ENCODE results near the gene ALG12.

ALG12 gene

DNA sequence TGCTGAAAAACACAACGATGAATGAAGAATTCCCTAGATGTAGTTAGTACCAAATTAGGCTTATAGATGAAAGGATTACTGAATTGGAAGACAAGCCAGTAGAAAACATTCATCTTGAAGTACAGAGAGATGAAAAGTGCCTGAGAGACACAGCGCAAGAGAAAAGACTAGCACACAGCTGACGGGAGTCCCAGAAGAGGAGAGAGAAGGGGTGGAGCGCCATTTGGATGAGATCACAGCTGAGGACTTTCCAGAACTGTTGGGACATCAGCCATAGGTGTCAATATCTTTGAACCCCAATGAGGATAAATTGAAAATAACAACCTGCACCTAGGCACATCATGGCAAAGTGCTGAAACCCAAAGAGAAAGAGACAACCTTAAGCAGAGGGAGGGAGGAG is 25.2 kb downstream of the ALG12 start:
- no peak overlapping the region for H3K4me3 ChIP-seq (replicated peaks in 1 of 2; ENCODE audit: low read depth in 2 of 2, low read length in 2 of 2)
- TF ChIP-seq, protein P1, sequence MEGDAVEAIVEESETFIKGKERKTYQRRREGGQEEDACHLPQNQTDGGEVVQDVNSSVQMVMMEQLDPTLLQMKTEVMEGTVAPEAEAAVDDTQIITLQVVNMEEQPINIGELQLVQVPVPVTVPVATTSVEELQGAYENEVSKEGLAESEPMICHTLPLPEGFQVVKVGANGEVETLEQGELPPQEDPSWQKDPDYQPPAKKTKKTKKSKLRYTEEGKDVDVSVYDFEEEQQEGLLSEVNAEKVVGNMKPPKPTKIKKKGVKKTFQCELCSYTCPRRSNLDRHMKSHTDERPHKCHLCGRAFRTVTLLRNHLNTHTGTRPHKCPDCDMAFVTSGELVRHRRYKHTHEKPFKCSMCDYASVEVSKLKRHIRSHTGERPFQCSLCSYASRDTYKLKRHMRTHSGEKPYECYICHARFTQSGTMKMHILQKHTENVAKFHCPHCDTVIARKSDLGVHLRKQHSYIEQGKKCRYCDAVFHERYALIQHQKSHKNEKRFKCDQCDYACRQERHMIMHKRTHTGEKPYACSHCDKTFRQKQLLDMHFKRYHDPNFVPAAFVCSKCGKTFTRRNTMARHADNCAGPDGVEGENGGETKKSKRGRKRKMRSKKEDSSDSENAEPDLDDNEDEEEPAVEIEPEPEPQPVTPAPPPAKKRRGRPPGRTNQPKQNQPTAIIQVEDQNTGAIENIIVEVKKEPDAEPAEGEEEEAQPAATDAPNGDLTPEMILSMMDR (IDR thresholded peaks at IDR 0.05; ENCODE audit: low read depth, low read length) = no peak
- DNase-seq (ENCODE audit: low read depth in 2 of 2) = no peak

DNA sequence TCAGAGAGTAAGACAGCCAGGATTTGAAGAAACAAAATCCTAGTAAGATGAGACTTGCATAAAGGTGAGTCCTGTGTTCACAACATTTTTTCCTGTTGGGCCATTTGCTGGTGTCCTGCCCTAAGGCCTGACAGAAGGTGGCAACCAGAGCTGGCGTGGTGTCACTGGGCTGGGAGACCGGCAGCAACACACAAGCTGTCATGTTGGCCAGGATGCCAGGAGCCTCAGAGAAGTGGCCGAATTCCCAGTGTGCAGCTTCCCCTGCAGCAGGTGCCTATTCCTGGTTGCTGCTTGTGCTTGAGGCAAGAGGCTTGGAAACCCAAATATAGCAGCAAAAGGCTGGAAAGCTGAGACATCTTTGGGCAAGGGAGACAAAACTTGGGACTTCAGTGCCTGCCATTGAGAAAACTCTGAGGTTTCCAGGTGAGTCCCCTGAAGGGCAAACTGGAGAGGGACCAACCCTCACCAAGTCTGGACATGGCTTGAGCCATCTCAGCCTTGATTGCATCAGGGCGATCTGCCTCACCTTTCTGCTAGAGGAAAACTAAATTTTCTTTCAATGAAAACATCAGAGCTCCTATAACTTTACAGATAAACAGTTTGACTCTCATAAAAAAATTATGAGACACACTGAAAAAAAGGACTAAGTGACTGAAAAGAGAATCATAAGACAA is 25.9 kb downstream of the ALG12 start:
- TF ChIP-seq, protein P1 (IDR thresholded peaks at IDR 0.05; ENCODE audit: low read depth, low read length) = no peak
- no peak for DNase-seq (ENCODE audit: low read depth in 2 of 2)
- no peak overlapping the region for H3K4me3 ChIP-seq (replicated peaks in 1 of 2; ENCODE audit: low read depth in 2 of 2, low read length in 2 of 2)

DNA sequence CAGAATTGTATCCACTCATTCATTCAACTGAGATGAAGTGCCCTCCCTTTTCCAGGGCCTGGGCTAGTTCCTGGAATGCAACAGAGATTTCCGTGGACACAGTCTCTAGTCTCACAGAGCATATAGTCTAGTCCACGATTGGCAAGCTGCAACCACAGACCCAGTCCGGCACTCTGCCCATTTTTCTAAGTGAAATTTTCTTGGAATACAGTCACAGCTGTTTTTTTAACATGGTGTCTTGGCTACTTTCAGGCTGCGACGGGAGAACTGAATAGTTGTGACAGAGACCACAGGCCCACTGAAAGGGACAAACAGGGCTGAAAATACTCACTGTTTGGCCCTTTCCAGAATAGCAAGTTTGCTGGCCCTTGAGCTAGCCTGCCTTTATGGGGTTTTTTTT is 29.2 kb downstream of the ALG12 start:
- TF ChIP-seq, protein P1 (IDR thresholded peaks at IDR 0.05; ENCODE audit: low read depth, low read length) = no peak
- no peak overlapping the region for H3K4me3 ChIP-seq (replicated peaks in 1 of 2; ENCODE audit: low read depth in 2 of 2, low read length in 2 of 2)
- no peak for DNase-seq (ENCODE audit: low read depth in 2 of 2)

DNA sequence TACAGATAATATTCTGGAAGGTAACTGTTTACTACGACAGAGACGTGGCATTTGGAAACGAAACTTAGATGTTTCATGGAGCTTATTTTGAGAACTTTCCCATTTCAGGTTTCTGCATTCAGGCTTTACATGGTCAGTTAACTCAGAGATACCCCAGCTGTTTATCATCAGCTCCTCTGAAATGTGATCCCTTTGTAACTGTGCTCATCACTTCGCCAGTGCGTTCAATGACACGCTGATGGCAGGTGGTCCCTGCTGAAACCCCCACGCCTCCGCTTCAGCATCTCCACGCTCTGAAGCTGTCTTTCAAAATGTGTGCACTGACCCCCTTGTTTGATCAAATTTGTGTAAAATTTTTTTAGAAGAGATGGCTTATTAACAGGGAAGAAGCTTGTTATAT is 30.5 kb downstream of the ALG12 start:
- H3K4me3 ChIP-seq (replicated peaks in 1 of 2; ENCODE audit: low read depth in 2 of 2, low read length in 2 of 2) = no peak overlapping the region
- TF ChIP-seq, protein P1 (IDR thresholded peaks at IDR 0.05; ENCODE audit: low read depth, low read length) = no peak
- no peak for DNase-seq (ENCODE audit: low read depth in 2 of 2)

DNA sequence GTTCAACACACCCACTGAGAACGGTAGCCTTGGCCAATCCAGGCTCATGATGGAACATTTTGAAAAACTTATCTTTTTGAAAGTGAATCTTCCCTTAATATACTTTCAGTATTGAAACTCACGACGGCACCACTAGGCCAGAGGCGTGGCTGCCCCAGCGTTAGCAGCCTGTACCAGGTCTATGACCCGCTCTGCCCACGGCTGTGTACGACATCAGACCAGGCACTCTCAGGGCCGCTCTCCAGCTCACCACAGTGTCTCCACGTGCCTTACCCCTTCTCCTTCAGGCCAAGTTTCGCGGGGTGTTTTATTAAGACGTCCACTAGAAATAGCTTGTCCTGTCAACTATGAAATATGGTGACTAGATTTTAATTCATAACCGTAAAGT is 31.2 kb downstream of the ALG12 start:
- TF ChIP-seq, protein P1 (IDR thresholded peaks at IDR 0.05; ENCODE audit: low read depth, low read length) = no peak
- H3K4me3 ChIP-seq (replicated peaks in 1 of 2; ENCODE audit: low read depth in 2 of 2, low read length in 2 of 2) = no peak overlapping the region
- DNase-seq (ENCODE audit: low read depth in 2 of 2) = no peak

DNA sequence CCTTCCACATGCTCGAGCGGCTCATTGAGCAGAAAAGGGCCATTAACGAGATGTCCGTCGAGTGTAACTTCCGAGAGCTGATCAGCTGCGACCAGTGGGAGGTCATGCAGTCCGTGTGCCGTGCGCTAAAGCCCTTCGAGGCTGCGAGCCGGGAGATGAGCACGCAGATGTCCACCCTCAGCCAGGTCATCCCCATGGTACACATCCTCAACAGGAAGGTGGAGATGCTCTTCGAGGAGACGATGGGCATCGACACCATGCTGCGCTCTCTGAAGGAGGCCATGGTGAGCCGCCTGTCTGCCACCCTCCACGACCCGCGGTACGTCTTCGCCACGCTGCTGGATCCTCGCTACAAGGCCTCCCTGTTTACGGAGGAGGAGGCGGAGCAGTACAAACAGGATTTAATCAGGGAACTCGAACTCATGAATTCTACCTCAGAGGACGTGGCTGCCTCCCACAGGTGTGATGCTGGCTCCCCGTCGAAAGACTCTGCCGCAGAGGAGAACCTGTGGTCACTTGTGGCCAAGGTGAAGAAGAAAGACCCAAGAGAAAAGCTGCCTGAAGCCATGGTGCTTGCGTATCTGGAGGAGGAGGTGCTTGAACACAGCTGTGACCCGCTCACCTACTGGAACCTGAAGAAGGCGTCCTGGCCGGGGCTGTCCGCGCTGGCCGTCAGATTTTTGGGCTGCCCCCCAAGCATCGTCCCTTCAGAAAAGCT is 31.7 kb downstream of the ALG12 start:
- DNase-seq (ENCODE audit: low read depth in 2 of 2) = no peak
- TF ChIP-seq, protein P1 (IDR thresholded peaks at IDR 0.05; ENCODE audit: low read depth, low read length) = no peak
- no peak overlapping the region for H3K4me3 ChIP-seq (replicated peaks in 1 of 2; ENCODE audit: low read depth in 2 of 2, low read length in 2 of 2)
